TTC549 (cell line): ENCODE results near the gene SORBS2.
"Not testable (repeated sequence)": the region's sequence is repeated elsewhere in the genome, so short reads cannot be mapped to it uniquely, and the experiment has no call there.

Experiments used
- FAIRE-seq: peaks from 2 replicates; lab custom pipeline; 2012; peaks lifted over from hg19 to GRCh38; lab: Jason Lieb, UNC

SORBS2 gene

DNA sequence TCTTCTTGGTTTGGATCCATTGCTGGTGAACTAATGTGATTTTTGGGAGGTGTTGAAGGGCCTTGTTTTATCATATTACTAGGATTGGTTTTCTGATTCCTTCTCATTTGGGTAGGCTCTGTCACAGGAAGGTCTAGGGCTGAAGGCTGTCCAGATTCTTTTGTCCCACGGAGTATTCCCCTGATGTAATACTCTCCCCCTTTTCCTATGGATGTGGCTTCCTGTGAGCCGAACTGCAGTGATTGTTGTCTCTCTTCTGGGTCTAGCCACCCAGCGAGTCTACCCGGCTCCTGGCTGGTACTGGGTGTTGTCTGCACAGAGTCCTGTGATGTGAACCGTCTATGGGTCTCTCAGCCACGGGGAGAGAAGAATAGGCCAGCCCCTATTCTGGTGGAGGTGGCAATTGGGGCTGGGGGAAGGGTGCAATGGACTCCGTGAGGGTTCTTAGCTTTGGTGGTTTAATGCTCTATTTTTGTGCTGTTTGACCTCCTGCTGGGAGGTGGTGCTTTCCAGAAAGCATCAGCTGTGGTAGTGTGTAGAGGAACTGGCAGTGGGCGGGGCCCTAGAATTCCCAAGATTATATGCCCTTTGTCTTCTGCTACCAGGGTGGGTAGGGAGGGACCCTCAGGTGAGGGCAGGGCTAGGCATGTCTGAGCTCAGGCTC, 252.6 kb downstream of the SORBS2 start:
- FAIRE-seq = not testable (repeated sequence)

GRCh38 chr4:185554365-185555126, 257.4 kb downstream of the SORBS2 start:
- FAIRE-seq = no peak

GRCh38 chr4:185552254-185552653, 259.7 kb downstream of the SORBS2 start:
- no peak for FAIRE-seq

- no peak for FAIRE-seq
Observed at GRCh38 chr4:185550933-185551332, 261.1 kb downstream of the SORBS2 start.

DNA sequence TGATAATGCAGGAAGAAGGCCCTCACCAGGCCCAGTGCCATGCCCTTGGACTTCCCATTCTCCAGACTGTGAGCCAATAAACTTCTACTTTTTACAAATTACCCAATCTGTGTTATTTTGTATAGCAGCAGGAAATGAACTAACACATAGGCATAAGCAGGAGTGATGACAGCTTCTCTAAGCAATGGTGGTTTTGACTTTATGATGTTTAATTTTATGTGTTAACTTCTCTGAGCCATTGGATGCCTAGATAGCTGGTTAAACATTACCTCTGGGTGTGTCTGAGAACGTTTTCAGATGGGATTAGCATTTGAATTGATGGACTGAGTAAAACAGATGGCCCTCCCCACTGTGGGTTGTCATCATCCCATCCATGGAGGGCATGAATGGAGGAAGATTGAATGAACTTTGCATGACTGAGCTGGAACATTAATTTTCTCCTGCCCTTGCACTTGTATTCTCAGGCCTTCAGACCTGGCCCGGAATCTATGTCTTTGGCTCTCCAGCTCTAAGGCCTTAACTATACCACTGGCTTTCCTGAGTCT, 262.8 kb downstream of the SORBS2 start:
- no peak for FAIRE-seq

DNA sequence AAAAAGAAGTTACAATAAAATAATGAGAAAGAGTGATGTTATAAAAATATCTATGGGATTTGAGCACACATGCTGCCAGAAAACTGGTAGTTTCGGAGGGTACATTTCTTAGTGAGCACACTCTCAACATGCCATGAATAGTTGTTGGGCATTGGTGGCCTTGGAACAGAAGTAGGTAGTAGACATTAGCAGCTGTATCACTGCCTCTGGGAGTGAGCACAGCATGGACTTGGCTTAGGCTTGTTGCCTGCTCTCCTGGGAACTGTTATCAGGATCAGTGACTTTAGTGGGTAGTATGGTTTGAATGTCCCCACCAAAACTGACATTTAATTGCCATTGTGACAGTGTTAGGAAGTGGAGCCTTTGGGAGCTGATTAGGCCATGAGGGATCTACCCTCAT, 263.4 kb downstream of the SORBS2 start:
- FAIRE-seq = no peak

DNA sequence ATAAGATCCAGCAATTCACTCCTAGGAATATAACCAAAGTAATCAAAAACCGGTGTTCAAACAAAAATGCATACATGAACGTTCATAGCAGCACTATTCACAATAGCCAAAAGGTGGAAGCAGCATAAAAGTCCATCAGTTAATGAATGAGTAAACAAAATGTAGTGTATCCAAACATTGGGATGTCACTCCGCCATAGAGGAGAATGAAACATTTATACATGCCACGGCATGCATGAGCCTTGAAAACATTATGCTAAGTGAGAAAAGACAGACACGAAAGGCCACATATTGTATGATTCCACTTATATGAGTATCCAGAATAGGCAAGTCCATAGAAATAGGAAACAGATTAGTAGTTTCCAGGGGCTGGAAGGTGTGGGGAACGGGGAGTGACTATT, 265.7 kb downstream of the SORBS2 start:
- FAIRE-seq = no peak

GRCh38 chr4:185542626-185543315, 269.2 kb downstream of the SORBS2 start:
- FAIRE-seq = no peak

DNA sequence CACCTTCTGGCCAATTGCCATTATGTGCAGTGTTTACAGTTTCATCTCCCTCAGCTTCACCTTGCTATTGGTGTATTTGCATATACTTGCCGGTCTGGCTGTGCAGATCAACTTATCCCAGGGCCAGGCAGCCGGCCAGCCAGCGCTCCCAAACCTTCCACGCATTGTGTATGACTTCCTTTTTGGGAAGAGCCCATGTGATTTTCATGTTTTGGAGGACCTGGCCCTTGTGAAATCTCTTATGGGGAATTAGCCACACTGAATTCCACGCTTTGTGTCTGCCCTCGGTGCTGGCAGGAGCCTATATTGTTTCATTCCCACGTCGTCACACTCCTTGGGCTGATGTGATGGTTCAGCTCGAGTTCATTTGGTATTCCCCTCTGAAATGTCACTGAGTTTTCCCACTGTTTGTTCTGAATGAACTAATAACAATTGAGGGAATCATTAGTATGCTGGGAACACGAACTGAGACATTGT, 270.7 kb downstream of the SORBS2 start:
- FAIRE-seq = no peak

DNA sequence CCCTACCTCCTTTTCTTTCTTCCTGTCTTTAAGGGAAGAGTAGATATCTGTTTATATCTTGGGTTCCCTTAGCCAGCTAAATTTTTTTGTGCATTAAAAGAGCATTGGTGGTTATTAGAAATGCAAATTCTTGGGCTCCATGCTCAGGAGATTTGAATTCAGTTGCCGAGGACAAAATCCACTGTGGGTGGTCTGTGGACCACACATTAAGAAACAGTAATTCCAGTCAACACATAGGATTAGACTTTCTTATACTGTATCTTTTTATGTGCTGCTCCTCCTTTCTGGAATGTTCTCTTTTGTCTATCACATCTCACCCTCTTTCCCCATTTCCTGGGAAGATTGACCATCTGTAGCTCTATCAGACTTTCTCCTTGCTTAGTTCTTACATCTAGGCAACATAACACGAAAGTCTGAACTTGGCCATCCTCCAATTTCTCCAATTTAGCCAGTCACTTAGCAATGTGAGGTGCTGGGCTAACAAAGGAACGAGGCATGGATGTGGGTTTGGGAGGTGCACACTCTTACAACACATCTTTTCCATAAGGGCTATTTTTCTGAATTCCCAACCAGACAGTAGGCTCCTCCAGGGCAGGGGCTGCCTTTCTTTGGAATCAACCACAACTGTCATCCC, 271.4 kb downstream of the SORBS2 start:
- FAIRE-seq = no peak

DNA sequence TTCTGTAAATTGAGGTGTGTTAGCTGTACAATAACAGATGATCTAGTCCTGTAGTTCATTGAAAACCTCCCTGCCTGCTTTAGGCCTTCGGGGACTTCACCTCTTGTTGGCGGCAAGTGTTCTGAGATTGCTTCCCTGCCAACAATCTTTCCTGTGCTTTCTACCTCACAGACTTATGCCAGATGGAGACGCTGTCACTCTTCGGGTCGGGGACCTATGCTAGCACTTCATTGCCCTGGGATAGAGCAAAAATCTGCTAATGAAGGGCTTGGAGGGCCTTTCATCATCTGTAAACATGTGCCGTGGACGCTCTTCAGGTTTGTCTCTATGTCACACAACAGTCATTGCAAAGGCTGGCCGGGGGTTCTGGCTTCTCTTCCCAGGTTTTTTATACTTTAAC, 272.0 kb downstream of the SORBS2 start:
- FAIRE-seq = no peak

GRCh38 chr4:185538806-185539205, 273.2 kb downstream of the SORBS2 start:
- no peak for FAIRE-seq

GRCh38 chr4:185536411-185536709, 275.6 kb downstream of the SORBS2 start:
- FAIRE-seq = no peak

DNA sequence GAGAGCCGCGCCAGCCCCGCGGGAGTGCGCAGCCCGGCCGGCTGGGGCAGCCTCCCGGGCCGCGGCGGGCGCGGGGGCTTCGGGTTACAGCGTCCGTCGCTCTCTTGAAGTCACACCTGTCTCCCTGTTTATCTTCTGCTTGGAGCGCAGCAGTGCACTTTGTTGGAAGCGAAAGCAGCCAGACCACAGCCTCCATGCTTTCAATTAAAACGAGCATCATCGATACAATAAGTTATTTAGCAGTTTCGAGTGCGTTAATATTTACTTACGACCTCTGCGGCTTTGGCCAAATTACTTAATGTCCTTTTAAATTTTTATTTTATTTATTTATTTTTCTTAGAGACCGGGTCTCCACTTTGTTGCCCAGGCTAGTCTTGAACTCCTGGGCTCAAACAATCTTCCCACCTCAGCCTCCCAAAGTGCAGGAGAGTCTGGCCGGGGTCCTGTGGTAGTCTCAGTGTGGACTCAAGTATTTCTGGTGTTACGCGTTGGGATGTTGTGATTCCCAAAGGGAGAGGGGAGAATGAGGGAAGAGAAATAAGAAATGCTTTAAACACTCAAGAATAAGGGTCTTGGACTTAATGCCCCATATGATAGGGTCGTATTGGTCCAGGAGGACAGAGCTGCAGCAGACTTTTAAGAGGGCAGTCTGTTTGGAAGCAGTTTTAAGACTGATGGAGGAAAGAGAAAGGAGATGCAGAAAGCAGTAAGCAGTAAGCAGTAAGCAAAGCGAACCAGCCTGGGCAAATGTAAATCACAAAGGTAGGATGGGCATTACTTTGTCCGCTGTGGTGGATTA, 276.2 kb downstream of the SORBS2 start:
- FAIRE-seq = no peak
